ENCODE measurements around the gene WNT7B.

GRCh38 chr22:45933506-45934167, 43.3 kb downstream of the WNT7B start:
- TF ChIP-seq, protein P1, sequence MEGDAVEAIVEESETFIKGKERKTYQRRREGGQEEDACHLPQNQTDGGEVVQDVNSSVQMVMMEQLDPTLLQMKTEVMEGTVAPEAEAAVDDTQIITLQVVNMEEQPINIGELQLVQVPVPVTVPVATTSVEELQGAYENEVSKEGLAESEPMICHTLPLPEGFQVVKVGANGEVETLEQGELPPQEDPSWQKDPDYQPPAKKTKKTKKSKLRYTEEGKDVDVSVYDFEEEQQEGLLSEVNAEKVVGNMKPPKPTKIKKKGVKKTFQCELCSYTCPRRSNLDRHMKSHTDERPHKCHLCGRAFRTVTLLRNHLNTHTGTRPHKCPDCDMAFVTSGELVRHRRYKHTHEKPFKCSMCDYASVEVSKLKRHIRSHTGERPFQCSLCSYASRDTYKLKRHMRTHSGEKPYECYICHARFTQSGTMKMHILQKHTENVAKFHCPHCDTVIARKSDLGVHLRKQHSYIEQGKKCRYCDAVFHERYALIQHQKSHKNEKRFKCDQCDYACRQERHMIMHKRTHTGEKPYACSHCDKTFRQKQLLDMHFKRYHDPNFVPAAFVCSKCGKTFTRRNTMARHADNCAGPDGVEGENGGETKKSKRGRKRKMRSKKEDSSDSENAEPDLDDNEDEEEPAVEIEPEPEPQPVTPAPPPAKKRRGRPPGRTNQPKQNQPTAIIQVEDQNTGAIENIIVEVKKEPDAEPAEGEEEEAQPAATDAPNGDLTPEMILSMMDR (IDR thresholded peaks at IDR 0.05), result no peak
- no peak for TF ChIP-seq SMC3 (IDR thresholded peaks at IDR 0.05; ENCODE audit: low read depth, low read length)
